Uterus (tissue), 2 donors: ENCODE results near the gene PLEKHG4B.

Source experiments
- CTCF ChIP-seq, 4 experiments: fragments of 200-600 bp in 2 of 4; fragments of 450-650 bp in 2 of 4; sonication (generic) in 2 of 4; IDR thresholded peaks; one replicate each; pipeline ENCODE4 v1.5.1; 2016 to 2019; ENCODE audit warnings: antibody characterized with exemption in 4 of 4, mild to moderate bottlenecking in 2 of 4, moderate library complexity in 1 of 4
- POLR2A ChIP-seq, 2 donors: fragments of 450-650 bp; IDR thresholded peaks; one replicate each; pipeline ENCODE4 v1.6.1; 2016; ENCODE audit warnings: antibody characterized with exemption in 2 of 2, mild to moderate bottlenecking in 1 of 2, moderate library complexity in 1 of 2

GRCh38 chr5:96976-97660 is 5.2 kb downstream of the PLEKHG4B start:
- TF ChIP-seq CTCF (IDR thresholded peaks at IDR 0.05) (no peak), POLR2A (IDR thresholded peaks at IDR 0.05) (no peak)
